Stimulated activated CD8-positive, alpha-beta memory T cell treated with anti-CD3 and anti-CD28 coated beads, Interleukin-15, amount 100 ng/mL, for 4 hours (primary cell): ENCODE measurements around the gene PCYT1B.
"Not testable (repeated sequence)": the region's sequence is repeated elsewhere in the genome, so short reads cannot be mapped to it uniquely, and the experiment has no call there.

Experiments used
- DNase-seq, 2 donors: peaks; one replicate each; pipeline ENCODE4 v3.0.0-alpha.2; 2020; ENCODE audit warnings: low read depth in 2 of 2

The PCYT1B gene

GRCh38 chrX:24647257-24648058 lies at the start of gene PCYT1B:
TSS of gene PCYT1B (minus strand) at chrX:24647347. CDS start at chrX:24647105, 242 bp downstream.
- peak; percentile 20 to 26 for DNase-seq

GRCh38 chrX:24696294-24696693 lies 49.1 kb upstream of the PCYT1B start:
- no peak for DNase-seq

GRCh38 chrX:24694825-24695224 lies 47.7 kb upstream of the PCYT1B start:
- DNase-seq: no peak

- DNase-seq: peak; percentile 23 to 41
Observed at GRCh38 chrX:24693453-24694202, 46.5 kb upstream of the PCYT1B start, which contains the start of gene POLA1. TSS of gene POLA1 (plus strand) at chrX:24693918. CDS start at chrX:24693962, 44 bp downstream.

DNA sequence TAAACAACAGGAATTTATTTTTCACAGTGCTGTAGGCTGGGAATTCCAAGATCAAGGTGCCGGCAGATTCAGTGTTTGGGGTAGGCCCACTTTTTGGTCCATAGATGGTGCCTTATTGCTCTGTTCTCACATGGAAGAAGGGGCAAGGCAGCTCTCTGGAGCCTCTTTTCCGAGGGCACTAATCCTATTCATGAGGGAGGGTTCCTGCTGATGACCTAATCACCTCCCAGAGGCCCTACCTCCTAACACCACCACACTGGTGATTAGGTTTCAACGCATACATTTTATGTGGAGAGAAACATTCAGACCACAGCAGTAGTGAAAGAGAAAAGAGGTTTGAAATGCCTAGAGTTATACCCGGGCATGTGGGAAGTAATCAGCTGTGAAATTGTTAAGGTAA lies 45.2 kb upstream of the PCYT1B start:
- no peak for DNase-seq

- no peak for DNase-seq
Observed at GRCh38 chrX:24684048-24684447, 36.9 kb upstream of the PCYT1B start.

DNA sequence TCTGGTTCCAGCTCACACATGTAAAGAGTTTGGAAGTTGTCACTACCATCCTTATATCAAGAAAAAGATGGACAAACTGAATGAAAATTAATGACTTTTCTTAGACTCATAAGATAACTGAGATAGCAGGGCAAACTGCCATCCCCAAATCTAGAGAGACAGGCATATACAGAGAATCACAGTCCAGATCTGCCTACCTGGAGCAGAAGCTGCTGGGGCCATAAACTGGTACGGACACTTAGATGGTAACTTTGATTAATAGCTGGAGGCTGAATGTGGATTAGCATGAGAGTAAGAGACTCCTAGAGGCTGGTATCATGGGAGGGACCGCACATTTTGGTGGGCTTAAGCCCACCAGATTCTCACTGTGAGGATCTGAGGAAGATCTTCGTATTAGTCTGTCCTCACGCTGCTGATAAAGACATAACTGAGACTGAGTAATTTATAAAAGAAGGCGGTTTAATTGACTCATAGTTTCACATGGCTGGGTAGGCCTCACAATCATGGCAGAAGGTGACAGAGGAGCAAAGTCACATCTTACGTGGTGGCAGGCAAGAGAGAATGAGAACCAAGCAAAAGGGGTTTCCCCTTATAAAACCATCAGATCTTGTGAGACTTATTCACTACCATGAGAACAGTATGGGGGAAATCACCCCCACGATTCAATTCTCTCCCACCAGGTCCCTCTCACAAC lies 35.7 kb upstream of the PCYT1B start:
- no peak for DNase-seq

GRCh38 chrX:24676403-24677024 lies 29.4 kb upstream of the PCYT1B start:
- DNase-seq: no peak

DNA sequence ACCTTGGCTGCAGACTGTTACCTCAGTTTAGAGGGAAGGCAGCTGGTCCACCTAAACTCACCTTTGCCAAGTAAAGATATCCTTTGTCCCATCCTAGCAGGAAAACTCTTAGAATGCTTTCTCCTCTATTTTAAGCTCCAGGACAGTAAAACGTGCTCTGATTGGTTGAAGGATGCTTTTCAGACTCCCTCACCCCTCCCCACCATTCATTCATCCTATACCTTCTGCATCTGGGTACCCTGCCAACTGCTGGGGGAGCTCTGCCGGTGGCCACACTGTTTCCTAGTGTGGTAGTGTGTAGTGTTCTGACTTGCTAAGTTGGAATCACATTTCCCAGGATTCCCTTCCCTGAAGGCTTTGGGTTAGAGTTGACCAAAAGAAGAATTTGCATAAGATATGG lies 26.3 kb upstream of the PCYT1B start:
- DNase-seq: no peak

- no peak for DNase-seq
Observed at GRCh38 chrX:24672701-24673190, 25.6 kb upstream of the PCYT1B start.

- DNase-seq: no peak
Observed at GRCh38 chrX:24668111-24668510, 21.0 kb upstream of the PCYT1B start.

DNA sequence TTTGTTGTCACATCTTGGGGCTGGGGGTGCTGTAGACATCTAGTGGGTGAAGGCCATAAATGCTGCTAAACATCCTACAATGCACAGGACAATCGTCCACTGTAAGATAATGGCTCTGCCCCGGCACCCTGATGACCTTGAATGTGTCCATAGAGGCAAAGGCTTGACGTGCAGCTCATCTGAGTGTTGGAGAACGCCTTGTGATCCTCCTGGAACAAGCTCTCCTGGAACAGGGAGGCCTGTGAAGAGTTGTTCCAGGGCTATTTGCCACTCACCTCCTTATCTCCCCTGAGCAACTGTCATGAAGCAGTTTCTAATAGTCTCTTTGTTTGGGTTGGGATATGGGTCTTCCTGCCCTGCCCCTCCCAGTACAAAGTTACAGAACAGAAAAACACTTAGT lies 15.2 kb upstream of the PCYT1B start:
- no peak for DNase-seq

- DNase-seq: no peak
Observed at GRCh38 chrX:24661292-24661691, 14.1 kb upstream of the PCYT1B start.

DNA sequence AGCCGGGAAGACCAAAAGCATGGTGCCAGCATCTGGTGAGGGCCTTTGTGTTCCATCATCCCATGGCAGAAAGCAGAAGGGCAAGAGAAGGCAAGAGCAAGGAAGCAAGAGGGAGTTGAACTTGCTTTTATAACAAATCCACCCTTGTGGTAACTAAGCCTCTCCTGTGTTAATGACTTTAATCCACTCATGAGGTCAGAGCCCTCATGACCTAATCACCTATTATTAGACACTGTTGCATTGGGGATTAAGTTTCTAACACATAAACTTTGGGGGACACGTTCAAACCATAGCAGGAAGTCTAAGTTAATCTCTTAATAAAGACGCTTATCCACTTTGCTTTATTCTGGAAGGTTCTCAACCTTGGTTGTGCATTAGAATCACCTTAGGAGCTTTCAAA lies 12.5 kb upstream of the PCYT1B start:
- DNase-seq: no peak

DNA sequence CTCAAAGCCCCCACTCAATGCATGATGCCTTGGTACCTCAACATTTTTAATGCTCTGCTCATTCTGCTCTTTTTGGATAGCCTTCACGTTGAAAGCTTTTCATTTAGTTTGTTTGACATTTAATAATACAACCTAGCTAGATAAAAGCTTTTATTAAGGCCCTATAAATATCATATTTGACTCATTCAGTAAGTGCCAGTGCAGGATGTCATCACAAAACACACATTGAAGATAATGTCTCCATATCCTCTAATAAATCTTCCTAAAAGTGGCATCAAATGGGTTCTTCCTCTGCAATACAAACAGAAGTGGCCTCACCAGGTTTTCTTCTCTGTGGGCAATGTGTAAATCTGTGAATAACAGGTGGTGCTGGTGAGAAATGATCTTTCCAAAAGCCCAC lies 12.0 kb upstream of the PCYT1B start:
- DNase-seq: no peak

DNA sequence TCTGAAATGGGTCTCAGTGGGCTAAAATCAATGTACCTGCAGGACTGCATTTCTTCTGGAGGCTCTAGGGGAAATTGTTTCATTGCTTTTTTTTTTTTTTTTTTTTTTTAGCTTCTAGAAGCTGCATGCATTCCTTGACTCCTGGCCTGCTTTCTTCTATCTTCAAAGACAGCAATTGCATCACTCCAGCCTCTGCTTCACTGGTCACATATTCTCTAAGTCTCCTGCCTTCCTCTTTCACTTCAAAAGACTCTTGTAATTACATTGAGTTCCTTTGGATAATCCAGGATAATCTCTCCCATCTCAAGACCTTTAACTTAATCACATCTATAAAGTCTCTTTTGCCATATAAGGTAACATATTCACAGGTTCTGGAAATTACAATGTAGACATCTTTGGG lies 11.3 kb upstream of the PCYT1B start:
- no peak for DNase-seq

DNA sequence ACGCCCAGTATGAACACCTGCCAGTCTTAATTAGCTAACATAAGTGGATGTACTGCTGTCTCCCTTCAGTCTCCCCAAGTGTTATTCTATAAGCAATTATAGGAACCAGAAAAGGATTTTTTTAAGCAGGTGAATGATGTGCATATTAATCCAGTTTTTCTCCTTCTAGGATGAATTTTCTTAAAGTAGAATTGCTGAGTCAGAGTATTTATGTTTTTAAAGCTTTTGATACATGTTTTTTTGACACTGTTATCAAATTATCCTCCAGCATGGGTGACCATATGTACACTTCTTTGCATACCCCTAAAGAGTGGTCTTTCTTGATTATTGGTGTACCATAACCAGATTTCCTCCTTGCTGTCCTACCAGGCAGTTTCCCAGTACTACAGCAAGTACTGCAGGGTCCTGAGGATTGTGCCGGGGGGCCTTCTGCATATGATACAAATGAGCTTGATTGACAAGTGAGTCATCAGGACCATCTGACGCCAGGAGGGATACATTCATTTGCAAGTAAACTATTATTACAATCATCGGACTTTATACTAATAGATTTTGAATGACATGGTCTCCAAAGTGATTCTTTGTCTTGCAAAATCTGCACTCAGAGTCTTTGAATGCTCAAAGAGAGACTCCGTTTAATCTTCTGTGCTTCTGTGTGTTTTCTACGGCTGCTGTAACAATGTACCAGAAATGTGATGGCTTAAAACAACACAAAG lies 10.7 kb upstream of the PCYT1B start:
- DNase-seq: no peak

GRCh38 chrX:24655679-24656078 lies 8.5 kb upstream of the PCYT1B start:
- not testable (repeated sequence) for DNase-seq

DNA sequence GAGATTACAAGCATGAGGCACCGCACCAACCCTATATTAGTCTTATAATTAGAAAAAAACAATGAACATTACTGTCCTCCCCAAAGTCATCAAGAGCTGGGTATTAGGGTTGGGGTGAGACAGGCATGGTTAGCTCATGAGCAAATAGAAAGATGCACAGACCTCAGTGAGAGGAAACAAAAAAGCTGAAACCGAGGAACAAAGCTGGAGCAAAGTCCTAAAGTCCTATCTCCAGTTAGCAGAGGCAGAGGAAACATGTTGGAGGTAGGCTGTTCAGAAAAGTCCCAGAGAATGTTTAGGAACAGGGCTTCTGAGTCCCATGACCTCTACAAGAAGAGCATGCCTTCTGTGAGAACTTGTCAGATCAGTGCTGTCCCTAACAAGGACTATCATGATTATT lies 4.6 kb upstream of the PCYT1B start:
- no peak for DNase-seq

DNA sequence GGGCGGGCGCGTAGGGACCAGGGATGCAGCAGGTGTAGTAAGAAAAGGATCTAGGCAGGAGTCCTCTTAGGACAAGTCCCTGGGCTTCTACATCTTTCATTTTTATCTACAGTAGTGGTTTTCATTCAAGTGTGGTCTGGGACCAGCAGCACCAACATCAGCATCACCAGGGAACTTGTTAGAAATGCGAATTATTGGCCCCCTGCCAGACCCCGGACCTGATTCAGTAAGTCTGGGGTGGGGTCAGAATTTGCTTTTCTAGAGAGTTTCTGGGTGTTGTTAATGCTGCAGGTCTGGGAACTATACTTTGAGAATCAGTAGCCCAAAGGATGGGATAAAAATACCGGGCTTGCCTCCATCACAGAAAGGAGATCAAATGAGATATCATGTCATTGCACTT lies 1.3 kb upstream of the PCYT1B start:
- DNase-seq: no peak

DNA sequence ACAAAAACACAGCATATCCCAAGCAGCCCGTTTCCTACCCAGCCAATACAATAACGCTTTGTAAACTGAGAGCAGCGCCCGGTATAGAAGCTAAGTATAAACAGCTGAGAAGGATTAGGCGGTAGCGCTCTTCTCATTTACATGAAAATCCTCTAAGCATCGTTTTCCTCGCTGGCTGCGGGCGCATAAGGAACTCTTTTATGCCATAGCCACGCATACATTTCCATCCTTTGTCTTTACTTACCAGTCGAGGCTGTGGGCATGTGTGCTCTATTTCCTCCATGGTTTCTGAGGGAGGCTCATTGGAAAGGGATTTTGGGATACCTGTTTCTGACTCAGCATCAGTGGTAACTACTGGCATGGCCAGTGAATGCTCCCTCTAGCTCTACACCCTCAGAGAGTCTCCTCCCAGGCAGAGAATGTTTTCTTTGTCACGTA lies 383 bp downstream of the PCYT1B start:
- DNase-seq: no peak
